GM21619 (cell line): ENCODE data around the gene CNTN2.

Experiments
- ATAC-seq: cut with Tn5 transposase; IDR thresholded peaks from one replicate; pipeline ENCODE4 v1.9.1; 2021; ENCODE audit not compliant: unreplicated experiment

The CNTN2 gene

GRCh38 chr1:205121660-205122488 is 78.9 kb downstream of the CNTN2 start, which contains the start of gene RBBP5:
Gene RBBP5, minus strand, starts transcription at chr1:205121978. Its CDS starts 105 bp downstream, at chr1:205121873.
- ATAC-seq: peak; percentile 94

DNA sequence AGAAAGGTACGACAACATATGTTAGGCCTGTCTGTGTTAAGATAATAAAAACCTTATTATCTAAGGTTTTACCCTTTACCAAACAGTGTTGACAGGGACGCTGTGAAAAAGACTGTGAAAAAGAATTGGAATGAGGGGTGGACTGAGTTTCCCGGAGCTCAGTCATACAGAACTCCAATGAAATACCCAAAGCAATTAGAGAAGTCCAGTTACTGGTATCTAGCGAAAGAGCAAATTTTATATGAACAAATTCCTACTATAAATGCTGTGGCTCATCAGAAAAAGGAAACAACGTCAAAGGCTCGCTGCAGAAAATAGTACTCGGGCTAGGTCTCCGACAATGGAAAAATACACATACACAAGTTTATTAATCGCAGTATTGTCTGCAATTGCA is 79.5 kb downstream of the CNTN2 start:
- ATAC-seq: no peak

DNA sequence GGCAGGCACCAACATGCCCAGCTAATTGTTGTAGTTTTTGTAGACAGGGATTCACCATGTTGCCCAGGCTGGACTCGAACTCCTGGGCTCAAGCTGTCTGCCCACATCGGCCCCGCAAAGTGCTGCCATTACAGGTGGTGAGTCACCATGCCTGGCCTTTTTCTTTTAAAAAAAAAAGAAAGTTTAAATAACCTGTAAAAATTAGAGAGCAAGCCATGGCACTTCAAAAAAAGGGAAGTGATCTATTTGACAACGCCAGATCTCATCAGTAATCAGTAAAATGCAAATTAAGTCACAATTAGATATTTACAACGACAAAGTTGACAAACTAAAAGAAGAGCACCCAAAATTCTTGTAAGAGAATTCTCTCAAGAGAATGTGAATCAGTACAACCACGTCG is 81.7 kb downstream of the CNTN2 start:
- no peak for ATAC-seq

DNA sequence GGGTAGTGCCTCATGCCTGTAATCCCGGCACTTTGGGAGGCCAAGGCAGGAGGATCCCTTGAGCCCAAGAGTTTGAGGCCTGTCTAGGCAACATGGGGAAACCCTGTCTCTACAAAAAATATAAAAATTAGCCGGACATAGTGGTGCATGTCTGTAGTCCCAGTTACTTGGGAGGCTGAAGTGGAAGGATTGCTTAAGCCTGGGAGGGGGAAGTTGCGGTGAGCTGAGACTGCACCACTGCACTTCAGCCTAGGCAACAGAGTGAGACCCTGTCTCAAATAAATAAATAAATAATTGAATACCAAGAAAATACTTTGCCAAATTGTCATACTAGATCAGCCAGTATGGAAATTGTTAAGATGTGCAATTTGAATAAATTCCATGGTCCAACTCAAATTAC is 84.6 kb downstream of the CNTN2 start:
- ATAC-seq: no peak
